Measurements from ENCODE around the gene PABPN1.
"Not testable (repeated sequence)": the region's sequence is repeated elsewhere in the genome, so short reads cannot be mapped to it uniquely, and the experiment has no call there.

- not testable (repeated sequence) for TF ChIP-seq EZH2phosphoT487, CTCF, EZH2 (IDR thresholded peaks at IDR 0.05)
These were observed 4.5 kb downstream of the PABPN1 start for GRCh38 chr14:23325746-23326145.
